GM13976 (cell line): ENCODE results near the gene EP300.
"Not testable (repeated sequence)": the region's sequence is repeated elsewhere in the genome, so short reads cannot be mapped to it uniquely, and the experiment has no call there.

Experiments
- DNase-seq: peaks from one replicate; pipeline ENCODE4 v3.0.0; 2012; ENCODE audit warnings: low spot score
- CTCF ChIP-seq: IDR thresholded peaks from 2 replicates; pipeline ENCODE4 v1.5.1; 2012; ENCODE audit warnings: borderline replicate concordance, mild to moderate bottlenecking; ENCODE audit not compliant: insufficient read depth; ENCODE audit errors: extremely low read depth, missing control alignments, control extremely low read depth
- in situ Hi-C: fragments of 300-500 bp; cut with MboI; formaldehyde crosslinking; loops from one replicate; pipeline ENCODE4 v1.12.0; 2022; ENCODE audit warnings: low sequenced_read_pairs, mixed read lengths, inconsistent platforms; ENCODE audit not compliant: unreplicated experiment

The EP300 gene

GRCh38 chr22:41127451-41127850 lies 35.1 kb downstream of the EP300 start:
- in situ Hi-C loops, result no loop called here
- DNase-seq, result no peak
- no peak for TF ChIP-seq CTCF

- TF ChIP-seq CTCF, result no peak
- no peak for DNase-seq
- in situ Hi-C loops, result no loop called here
Observed at GRCh38 chr22:41128606-41129005, 36.2 kb downstream of the EP300 start.

GRCh38 chr22:41132550-41132949 lies 40.2 kb downstream of the EP300 start:
- DNase-seq, result no peak
- in situ Hi-C loops, result no loop called here
- TF ChIP-seq CTCF, result no peak

GRCh38 chr22:41140365-41140957 lies 48.1 kb downstream of the EP300 start:
- TF ChIP-seq CTCF, result no peak
- no peak for DNase-seq
- in situ Hi-C loops, result no loop called here

- in situ Hi-C loops, DNase-seq: not testable (repeated sequence)
Observed at GRCh38 chr22:41145921-41146320, 53.5 kb downstream of the EP300 start.

- in situ Hi-C loops, result no loop called here
- TF ChIP-seq CTCF, result no peak
- no peak for DNase-seq
Observed at GRCh38 chr22:41146573-41146972, 54.2 kb downstream of the EP300 start.

GRCh38 chr22:41147722-41148121 lies 55.3 kb downstream of the EP300 start:
- no peak for TF ChIP-seq CTCF
- DNase-seq, result no peak
- in situ Hi-C loops, result no loop called here
